Calu3 (cell line): ENCODE results near the gene INAVA. TPM values are rescaled to one million over a fixed set of nuclear protein-coding genes. Genes with fewer than 3 reads are reported as not detected.

Experiments
- BruUV-seq: library from RNA; stranded (reverse); fragments of 400-500 nt; replicated peaks from 2 replicates; lab custom pipeline; 2021; lab: Mats Ljungman, UMichigan
- CTCF ChIA-PET: fragments of 300-600 bp; sonication (Branson Sonifier 250); formaldehyde crosslinking; loops from one replicate; lab custom pipeline; 2022; ENCODE audit warnings: antibody characterized with exemption; lab: Charles Lee
- DNase-seq: peaks from one replicate; pipeline ENCODE4 v3.0.0; 2022
- H3K27ac Mint-ChIP-seq: one replicate; pipeline ENCODE4 v1.8.0; 2022; ENCODE audit warnings: mixed read lengths; ENCODE audit not compliant: unreplicated experiment
- H3K27me3 Mint-ChIP-seq: one replicate; pipeline ENCODE4 v1.8.0; 2022; ENCODE audit warnings: mixed read lengths; ENCODE audit not compliant: unreplicated experiment
- H3K36me3 Mint-ChIP-seq: one replicate; pipeline ENCODE4 v1.8.0; 2022; ENCODE audit warnings: mild to moderate bottlenecking, moderate library complexity, mixed read lengths; ENCODE audit not compliant: insufficient read depth, unreplicated experiment
- H3K4me1 Mint-ChIP-seq: one replicate; pipeline ENCODE4 v1.8.0; 2022; ENCODE audit warnings: mild to moderate bottlenecking, low read depth, mixed read lengths; ENCODE audit not compliant: unreplicated experiment
- H3K4me3 Mint-ChIP-seq: one replicate; pipeline ENCODE4 v1.8.0; 2022; ENCODE audit warnings: mild to moderate bottlenecking, low read depth, moderate library complexity, mixed read lengths; ENCODE audit not compliant: unreplicated experiment
- H3K9me3 Mint-ChIP-seq: one replicate; pipeline ENCODE4 v1.8.0; 2022; ENCODE audit warnings: low read depth, mixed read lengths; ENCODE audit not compliant: unreplicated experiment
- CTCF ChIP-seq: fragments of 200-600 bp; IDR thresholded peaks from one replicate; pipeline ENCODE4 v1.8.0; 2022; ENCODE audit warnings: antibody characterized with exemption; ENCODE audit not compliant: unreplicated experiment
- intact Hi-C: fragments of 100-400 bp; cut with micrococcal nuclease; formaldehyde crosslinking; loops from one replicate; pipeline ENCODE4 v1.10.0; 2022; ENCODE audit not compliant: unreplicated experiment
- total RNA-seq: library from RNA; stranded (reverse); gene quantifications from 2 replicates; pipeline ENCODE4 v1.2.3, GENCODE V29; 2022

The INAVA gene
- total RNA-seq, 1 experiment from 2014 or later: 175 TPM

- Mint-ChIP-seq H3K4me3 (no peak overlapping the region), H3K4me1 (peaks cover 7% of the 10 kb centered on the region), H3K9me3 (no peaks in the 10 kb centered on the region), H3K36me3 (peaks cover 57% of the 10 kb centered on the region), H3K27me3 (no peaks in the 10 kb centered on the region), H3K27ac (peak overlapping the region; percentile 65)
- TF ChIP-seq CTCF: no peak
- CTCF ChIA-PET: no interaction called here
- intact Hi-C loops: no loop called here
- no TSS peak for BruUV-seq
- DNase-seq: no peak
Observed at GRCh38 chr1:200916681-200917080, 22.0 kb downstream of the INAVA start.

- H3K27ac Mint-ChIP-seq: peak overlapping the region; percentile 65
- H3K9me3 Mint-ChIP-seq: no peaks in the 10 kb centered on the region
Observed at GRCh38 chr1:200917291-200917817, 22.7 kb downstream of the INAVA start.

GRCh38 chr1:200918006-200918405 lies 23.3 kb downstream of the INAVA start:
- BruUV-seq: no TSS peak
- DNase-seq: no peak
- Mint-ChIP-seq H3K27me3 (no peaks in the 10 kb centered on the region), H3K4me3 (no peak overlapping the region), H3K9me3 (no peaks in the 10 kb centered on the region), H3K27ac (no peak overlapping the region), H3K36me3 (peaks cover 57% of the 10 kb centered on the region), H3K4me1 (peaks cover 7% of the 10 kb centered on the region)
- TF ChIP-seq CTCF: no peak
- CTCF ChIA-PET: no interaction called here
- intact Hi-C loops: no loop called here

More at GRCh38 chr1:200917291-200917817, 22.7 kb downstream of the INAVA start:
- no peak for TF ChIP-seq CTCF
- BruUV-seq: no TSS peak
- Mint-ChIP-seq H3K4me3 (no peak overlapping the region), H3K4me1 (peaks cover 7% of the 10 kb centered on the region), H3K27me3 (no peaks in the 10 kb centered on the region), H3K36me3 (peaks cover 57% of the 10 kb centered on the region)
- CTCF ChIA-PET: interaction anchor here (0.6 kb wide), 1 partner anchor 16 kb away, joined by 3 read pairs; no protein-coding TSS in a partner anchor
- intact Hi-C loops: no loop called here
- DNase-seq: no peak

GRCh38 chr1:200919386-200919785 lies 24.7 kb downstream of the INAVA start:
- H3K9me3 Mint-ChIP-seq: no peaks in the 10 kb centered on the region
- intact Hi-C loops: no loop called here
- peaks cover 45% of the 10 kb centered on the region for H3K36me3 Mint-ChIP-seq
- CTCF ChIA-PET: no interaction called here
- no peak for TF ChIP-seq CTCF
- BruUV-seq: no TSS peak
- no peak overlapping the region for H3K27ac Mint-ChIP-seq
- no peak overlapping the region for H3K4me3 Mint-ChIP-seq
- peaks cover 7% of the 10 kb centered on the region for H3K4me1 Mint-ChIP-seq
- no peak for DNase-seq
- no peaks in the 10 kb centered on the region for H3K27me3 Mint-ChIP-seq
